HepG2 (cell line): ENCODE measurements around the gene CECR2. TPM values are rescaled to one million over a fixed set of nuclear protein-coding genes. Genes with fewer than 3 reads are reported as not detected.

Experiments used
- AKAP8 ChIP-seq: sonication (generic); formaldehyde crosslinking; IDR thresholded peaks from 2 replicates; pipeline ENCODE4 v1.5.1; 2020; ENCODE audit warnings: mild to moderate bottlenecking, missing genetic modification reagents
- DMAP1 ChIP-seq: IDR thresholded peaks from 2 replicates; pipeline ENCODE4 v1.6.1; 2016
- FOSL1 ChIP-seq: sonication (generic); formaldehyde crosslinking; IDR thresholded peaks from 2 replicates; pipeline ENCODE4 v1.9.0; 2021; ENCODE audit warnings: missing genetic modification reagents, borderline replicate concordance
- GTF2F1 ChIP-seq: fragments of 150-350 bp; IDR thresholded peaks from 2 replicates; pipeline ENCODE4 v1.6.1; 2014; ENCODE audit warnings: low read length
- HMGA1 ChIP-seq: sonication (generic); formaldehyde crosslinking; conservative IDR thresholded peaks from 2 replicates; pipeline ENCODE4 v1.4.0; 2020; ENCODE audit warnings: missing genetic modification reagents
- HNRNPL ChIP-seq: fragments of 200-400 bp; formaldehyde crosslinking; IDR thresholded peaks from 2 replicates; pipeline ENCODE4 v1.6.1; 2017; ENCODE audit warnings: mild to moderate bottlenecking, low read depth, low read length
- KAT2B ChIP-seq: fragments of 150-350 bp; IDR thresholded peaks from 2 replicates; pipeline ENCODE4 v1.6.1; 2014; ENCODE audit warnings: low read depth, low read length, borderline replicate concordance
- MZF1 ChIP-seq: sonication (generic); formaldehyde crosslinking; IDR thresholded peaks from 2 replicates; pipeline ENCODE4 v1.8.1; 2023; ENCODE audit warnings: mild to moderate bottlenecking, missing genetic modification reagents, borderline replicate concordance
- PAX8 ChIP-seq: sonication (generic); formaldehyde crosslinking; IDR thresholded peaks from 2 replicates; pipeline ENCODE4 v1.8.0; 2022; ENCODE audit warnings: mild to moderate bottlenecking, missing genetic modification reagents, borderline replicate concordance
- PRMT3 ChIP-seq: sonication (generic); formaldehyde crosslinking; IDR thresholded peaks from 2 replicates; pipeline ENCODE4 v1.8.1; 2022; ENCODE audit warnings: low read depth, mild to moderate bottlenecking, moderate library complexity, missing genetic modification reagents, borderline replicate concordance
- SAP130 ChIP-seq: IDR thresholded peaks from 2 replicates; pipeline ENCODE4 v1.6.1; 2016; ENCODE audit warnings: low read depth
- SOX13 ChIP-seq, 3 experiments: fragments of 450-650 bp in 1 of 3; sonication (generic) in 1 of 3; formaldehyde crosslinking in 1 of 3; IDR thresholded peaks in 2 of 3; conservative IDR thresholded peaks in 1 of 3; 2 replicates each; pipeline versions ENCODE4 v1.5.0 to v1.6.1; 2016 to 2020; ENCODE audit warnings: antibody characterized with exemption in 1 of 3, mild to moderate bottlenecking in 1 of 3, missing compliant biosample characterization in 1 of 3, missing genetic modification reagents in 1 of 3, moderate library complexity in 1 of 3
- WIZ ChIP-seq: sonication (generic); formaldehyde crosslinking; IDR thresholded peaks from 2 replicates; pipeline ENCODE4 v1.5.1; 2020; ENCODE audit warnings: mild to moderate bottlenecking, missing genetic modification reagents
- ZNF142 ChIP-seq: sonication (generic); formaldehyde crosslinking; IDR thresholded peaks from 2 replicates; pipeline ENCODE4 v1.4.0; 2020; ENCODE audit warnings: missing genetic modification reagents
- ZNF143 ChIP-seq: sonication (generic); formaldehyde crosslinking; IDR thresholded peaks from 2 replicates; pipeline ENCODE4 v1.4.0; 2020; ENCODE audit warnings: missing genetic modification reagents
- ZNF274 ChIP-seq: sonication (generic); formaldehyde crosslinking; IDR thresholded peaks from 2 replicates; pipeline ENCODE4 v1.5.1; 2020; ENCODE audit warnings: mild to moderate bottlenecking, missing genetic modification reagents
- ZNF891 ChIP-seq: sonication (generic); formaldehyde crosslinking; IDR thresholded peaks from 2 replicates; pipeline ENCODE4 v1.5.0; 2020; ENCODE audit warnings: mild to moderate bottlenecking, missing genetic modification reagents
- polyA plus RNA-seq, 8 experiments: library from polyadenylated mRNA; depleted of rRNA in 3 of 8; stranded (reverse) in 7 of 8; unstranded in 1 of 8; fragments of >200 nt; fragmentation: Illumina TruSeq in 4 of 8; extraction: Trizol in 4 of 8; gene quantifications; 2 replicates each; pipeline versions ENCODE4 v1.2.1 to v1.2.3, GENCODE V29; 2011 to 2016; ENCODE audit warnings: low read depth in 4 of 8, missing spikeins in 1 of 8, mixed read lengths in 1 of 8; ENCODE audit not compliant: insufficient read depth in 1 of 8
- total RNA-seq, 5 experiments: library from RNA; depleted of rRNA; stranded (reverse); fragments of >200 nt; fragmentation: Illumina TruSeq; extraction: Trizol; gene quantifications; 2 replicates each; pipeline ENCODE4 v1.2.3, GENCODE V29; 2016; ENCODE audit warnings: low read depth in 1 of 5
- TF ChIP-seq, protein P1 (sequence below), 2 experiments: sonication (generic) in 1 of 2; formaldehyde crosslinking in 1 of 2; IDR thresholded peaks; 2 replicates each; pipeline versions ENCODE4 v1.4.0 to v1.6.1; 2018 to 2020; ENCODE audit warnings: missing genetic modification reagents in 2 of 2, borderline replicate concordance in 1 of 2, low read depth in 1 of 2, mild to moderate bottlenecking in 1 of 2, missing biosample characterization in 1 of 2

The CECR2 gene
- total and polyA plus RNA-seq, 2 of the 13 experiments (the other 11 are each of a cell fraction or from before 2014, with no cell fraction given), result not detected

- TF ChIP-seq SAP130 (peak; percentile 41), FOSL1 (CRISPR knock-in tag) (no peak), ZNF143 (CRISPR knock-in tag) (peak; percentile 54; the same call in 1 of the 2 replicates), WIZ (no peak), DMAP1 (CRISPR knock-in tag) (peak; percentile 59; the same call in 1 of the 2 replicates), PAX8 (CRISPR knock-in tag) (no peak), KAT2B (no peak), SOX13 (IDR thresholded peaks at IDR 0.05) (no peak), SOX13 (CRISPR knock-in tag; conservative IDR thresholded peaks at IDR 0.05 in 1 of 2, IDR thresholded peaks at IDR 0.05 in 1 of 2) (no peak), AKAP8 (CRISPR knock-in tag) (no peak), ZNF142 (no peak), HMGA1 (CRISPR knock-in tag) (no peak), ZNF274 (CRISPR knock-in tag) (0 out of 2 replicates have a peak, but pooled peaks have one; percentile 32), HNRNPL (0 out of 2 replicates have a peak, but pooled peaks have one; percentile 34), ZNF891 (CRISPR knock-in tag) (no peak), PRMT3 (CRISPR knock-in tag) (no peak), GTF2F1 (no peak), MZF1 (CRISPR knock-in tag) (no peak)
- TF ChIP-seq, protein P1, sequence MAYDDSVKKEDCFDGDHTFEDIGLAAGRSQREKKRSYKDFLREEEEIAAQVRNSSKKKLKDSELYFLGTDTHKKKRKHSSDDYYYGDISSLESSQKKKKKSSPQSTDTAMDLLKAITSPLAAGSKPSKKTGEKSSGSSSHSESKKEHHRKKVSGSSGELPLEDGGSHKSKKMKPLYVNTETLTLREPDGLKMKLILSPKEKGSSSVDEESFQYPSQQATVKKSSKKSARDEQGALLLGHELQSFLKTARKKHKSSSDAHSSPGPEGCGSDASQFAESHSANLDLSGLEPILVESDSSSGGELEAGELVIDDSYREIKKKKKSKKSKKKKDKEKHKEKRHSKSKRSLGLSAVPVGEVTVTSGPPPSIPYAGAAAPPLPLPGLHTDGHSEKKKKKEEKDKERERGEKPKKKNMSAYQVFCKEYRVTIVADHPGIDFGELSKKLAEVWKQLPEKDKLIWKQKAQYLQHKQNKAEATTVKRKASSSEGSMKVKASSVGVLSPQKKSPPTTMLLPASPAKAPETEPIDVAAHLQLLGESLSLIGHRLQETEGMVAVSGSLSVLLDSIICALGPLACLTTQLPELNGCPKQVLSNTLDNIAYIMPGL (CRISPR knock-in tag; IDR thresholded peaks at IDR 0.05; ENCODE audit: borderline replicate concordance in 1 of 2, low read depth in 1 of 2), result no peak
These were observed 211.3 kb downstream of the CECR2 start (continued) for GRCh38 chr22:17580441-17581031.
